Spleen (tissue), 11 donors: Measurements from ENCODE around the gene SFXN3. TPM values are rescaled to one million over a fixed set of nuclear protein-coding genes. Genes with fewer than 3 reads are reported as not detected.

Experiments used
- DNase-seq: peaks from one replicate; pipeline ENCODE4 v3.0.0-alpha.2; 2020
- H3K27ac ChIP-seq, 8 donors: fragments of 200-600 bp; sonication (generic) in 7 of 8; 1 replicate in 4 of 8; 2 replicates in 4 of 8; pipeline versions ENCODE4 v1.5.0 to v1.8.0; 2016 to 2021; ENCODE audit warnings: inconsistent platforms in 4 of 8, mild to moderate bottlenecking in 4 of 8, moderate library complexity in 1 of 8
- H3K27me3 ChIP-seq, 7 donors: fragments of 200-600 bp; sonication (generic) in 6 of 7; replicated peaks in 1 of 7; 1 replicate in 4 of 7; 2 replicates in 3 of 7; pipeline versions ENCODE4 v1.5.0 to v1.8.0; 2016 to 2021; ENCODE audit warnings: inconsistent platforms in 3 of 7, mild to moderate bottlenecking in 1 of 7
- H3K36me3 ChIP-seq, 6 donors: fragments of 200-600 bp; sonication (generic) in 5 of 6; 1 replicate in 4 of 6; 2 replicates in 2 of 6; pipeline versions ENCODE4 v1.5.0 to v1.8.0; 2016 to 2021; ENCODE audit warnings: inconsistent platforms in 2 of 6
- H3K4me1 ChIP-seq, 6 donors: fragments of 200-600 bp; sonication (generic) in 5 of 6; 1 replicate in 3 of 6; 2 replicates in 3 of 6; pipeline versions ENCODE4 v1.5.0 to v1.8.0; 2016 to 2021; ENCODE audit warnings: inconsistent platforms in 3 of 6
- H3K4me3 ChIP-seq, 8 donors: fragments of 200-600 bp; sonication (generic) in 7 of 8; 1 replicate in 4 of 8; 2 replicates in 4 of 8; pipeline versions ENCODE4 v1.5.0 to v1.8.0; 2016 to 2021; ENCODE audit warnings: inconsistent platforms in 4 of 8, mild to moderate bottlenecking in 4 of 8, moderate library complexity in 2 of 8
- H3K9me3 ChIP-seq, 8 donors: fragments of 200-600 bp; sonication (generic) in 7 of 8; 1 replicate in 4 of 8; 2 replicates in 4 of 8; pipeline versions ENCODE4 v1.5.0 to v1.8.0; 2016 to 2021; ENCODE audit warnings: inconsistent platforms in 4 of 8
- POLR2A ChIP-seq, 3 donors: fragments of 450-650 bp; IDR thresholded peaks; one replicate each; pipeline ENCODE4 v1.5.1; 2017; ENCODE audit warnings: antibody characterized with exemption in 3 of 3, mild to moderate bottlenecking in 1 of 3
- POLR2AphosphoS5 ChIP-seq, 3 donors: sonication (generic); formaldehyde crosslinking; IDR thresholded peaks; one replicate each; pipeline ENCODE4 v1.5.1; 2017; ENCODE audit warnings: antibody characterized with exemption in 3 of 3
- WGBS, 5 donors: extraction: QIAGEN DNeasy Blood & Tissue Kit in 3 of 5; methylation state at CpG; one replicate each; pipeline versions ENCODE4 v1.1.5 to v1.1.7; 2013 to 2018; 5-methylcytosine and 5-hydroxymethylcytosine counted together
- intact Hi-C: fragments of 100-400 bp; cut with DNase I; formaldehyde crosslinking; loops from one replicate; pipeline ENCODE4 v1.15.0; 2023; ENCODE audit warnings: low total_unique reads
- polyA plus RNA-seq, 3 donors: library from polyadenylated mRNA; stranded (reverse); fragments of 200-250 nt; gene quantifications; one replicate each; pipeline ENCODE4 v1.2.1, GENCODE V29; 2013
- total RNA-seq, 7 donors: library from RNA; depleted of rRNA in 3 of 7; stranded (reverse); fragments of >200 nt in 3 of 7; fragmentation: NEBNext Ultra II Directional in 4 of 7; extraction: Animal tissue kit (Norgen Biotek cat#: 25700) in 4 of 7; gene quantifications; one replicate each; pipeline versions ENCODE4 v1.1.0 to v1.2.1, GENCODE V29; 2016 to 2021
- TF ChIP-seq, protein P1 (sequence below), 11 experiments: fragments of 200-600 bp in 7 of 11; fragments of 450-650 bp in 4 of 11; sonication (generic) in 4 of 11; IDR thresholded peaks in 8 of 11; conservative IDR thresholded peaks in 3 of 11; 1 replicate in 7 of 11; 2 replicates in 4 of 11; pipeline versions ENCODE4 v1.4.0 to v1.8.0; 2016 to 2021; ENCODE audit warnings: antibody characterized with exemption in 11 of 11, inconsistent platforms in 4 of 11, mild to moderate bottlenecking in 1 of 11
- donor health status: healthy with polysubstance abuse.
- donor health status: DM: no; HTN: no; CAD: no; lungs with moderate emphysema.
- donor health status: DM: no; HTN: no; CAD: no.
- donor health status: Bipolar disorder and iron deficiency.
- donor health status: healthy.
- donor health status: DM: no; HTN: no; CAD: no.
- donor health status: DM: yes; HTN: yes; CAD: no.

SFXN3 gene
- total and polyA plus RNA-seq, 10 donors, result 7.9 to 70.0 (median 38.5) TPM

GRCh38 chr10:101000127-101000914 is 30.7 kb upstream of the SFXN3 start:
- peak overlapping the region; percentile 40 to 91 (median 80) for H3K4me3 ChIP-seq
- H3K27me3 ChIP-seq, result no peaks in the 10 kb centered on the region
- peak overlapping the region; percentile 78 to 99 (median 98) for H3K27ac ChIP-seq
- H3K36me3 ChIP-seq, result peaks cover 0 to 31% (median 17%) of the 10 kb centered on the region in 6 donors
- peak; percentile 82 for DNase-seq
- 13 to 23% (median 15%) methylated on average over 19 of the region's 19 CpGs for WGBS, 5 donors
- intact Hi-C loops, result no loop called here
- no peaks in the 10 kb centered on the region for H3K9me3 ChIP-seq
- TF ChIP-seq POLR2A (IDR thresholded peaks at IDR 0.05), result no peak
- TF ChIP-seq POLR2AphosphoS5 (IDR thresholded peaks at IDR 0.05), result no peak
- TF ChIP-seq, protein P1, sequence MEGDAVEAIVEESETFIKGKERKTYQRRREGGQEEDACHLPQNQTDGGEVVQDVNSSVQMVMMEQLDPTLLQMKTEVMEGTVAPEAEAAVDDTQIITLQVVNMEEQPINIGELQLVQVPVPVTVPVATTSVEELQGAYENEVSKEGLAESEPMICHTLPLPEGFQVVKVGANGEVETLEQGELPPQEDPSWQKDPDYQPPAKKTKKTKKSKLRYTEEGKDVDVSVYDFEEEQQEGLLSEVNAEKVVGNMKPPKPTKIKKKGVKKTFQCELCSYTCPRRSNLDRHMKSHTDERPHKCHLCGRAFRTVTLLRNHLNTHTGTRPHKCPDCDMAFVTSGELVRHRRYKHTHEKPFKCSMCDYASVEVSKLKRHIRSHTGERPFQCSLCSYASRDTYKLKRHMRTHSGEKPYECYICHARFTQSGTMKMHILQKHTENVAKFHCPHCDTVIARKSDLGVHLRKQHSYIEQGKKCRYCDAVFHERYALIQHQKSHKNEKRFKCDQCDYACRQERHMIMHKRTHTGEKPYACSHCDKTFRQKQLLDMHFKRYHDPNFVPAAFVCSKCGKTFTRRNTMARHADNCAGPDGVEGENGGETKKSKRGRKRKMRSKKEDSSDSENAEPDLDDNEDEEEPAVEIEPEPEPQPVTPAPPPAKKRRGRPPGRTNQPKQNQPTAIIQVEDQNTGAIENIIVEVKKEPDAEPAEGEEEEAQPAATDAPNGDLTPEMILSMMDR (IDR thresholded peaks at IDR 0.05 in 8 of 11, conservative IDR thresholded peaks at IDR 0.05 in 3 of 11), result peak in 1 of 11 experiments; percentile 13
- H3K4me1 ChIP-seq, result peaks cover 17 to 89% (median 57%) of the 10 kb centered on the region in 6 donors

GRCh38 chr10:101000915-101001658 is 29.9 kb upstream of the SFXN3 start:
- Histone ChIP-seq H3K9me3 (no peaks in the 10 kb centered on the region), H3K4me1 (peaks cover 17 to 93% (median 57%) of the 10 kb centered on the region in 6 donors), H3K36me3 (peaks cover 0 to 38% (median 23%) of the 10 kb centered on the region in 6 donors), H3K4me3 (peak overlapping the region in 7 of 8 donors; percentile 40 to 91 (median 81)), H3K27ac (peak overlapping the region; percentile 78 to 99 (median 98)), H3K27me3 (no peaks in the 10 kb centered on the region)
- 28 to 49% (median 37%) methylated on average over 12 of the region's 12 CpGs for WGBS, 5 donors
- intact Hi-C loops, result no loop called here
- TF ChIP-seq POLR2A (IDR thresholded peaks at IDR 0.05), result peak in 2 of 3 donors; percentile 45 to 77
- TF ChIP-seq, protein P1 (IDR thresholded peaks at IDR 0.05 in 8 of 11, conservative IDR thresholded peaks at IDR 0.05 in 3 of 11), result no peak
- TF ChIP-seq POLR2AphosphoS5 (IDR thresholded peaks at IDR 0.05), result peak; percentile 80 to 92 (median 91)
- DNase-seq, result peak; percentile 88

DNA sequence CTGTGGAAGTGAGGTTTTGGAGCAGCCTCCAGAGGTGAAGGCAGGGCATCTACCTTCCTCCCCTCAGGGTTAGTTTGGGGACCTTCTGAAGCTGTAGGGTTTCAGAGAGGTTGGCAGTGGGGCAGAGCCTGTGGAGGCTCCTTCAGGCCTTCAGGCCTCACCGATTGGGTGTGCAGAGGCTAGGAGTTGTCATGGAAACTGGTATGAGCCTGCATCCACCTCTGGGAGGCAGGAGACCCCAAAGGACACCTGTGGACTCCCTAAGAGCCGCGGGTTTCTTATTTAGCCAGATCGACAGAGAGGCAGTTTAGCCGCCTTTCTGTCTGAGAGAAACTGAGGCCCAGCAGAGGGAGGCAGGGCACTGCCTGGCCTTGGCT is 29.4 kb upstream of the SFXN3 start:
- peaks cover 12 to 92% (median 52%) of the 10 kb centered on the region in 6 donors for H3K4me1 ChIP-seq
- no peak for DNase-seq
- H3K36me3 ChIP-seq, result peaks cover 0 to 44% (median 27%) of the 10 kb centered on the region in 6 donors
- intact Hi-C loops, result no loop called here
- H3K4me3 ChIP-seq, result peak overlapping the region in 3 of 8 donors; percentile 4 to 81 (median 81)
- WGBS, 5 donors, result 33 to 72% (median 67%) methylated on average over 1 to 5 of the region's 5 CpGs
- TF ChIP-seq POLR2AphosphoS5 (IDR thresholded peaks at IDR 0.05) (no peak), POLR2A (IDR thresholded peaks at IDR 0.05) (no peak)
- TF ChIP-seq, protein P1 (IDR thresholded peaks at IDR 0.05 in 8 of 11, conservative IDR thresholded peaks at IDR 0.05 in 3 of 11), result no peak
- H3K27ac ChIP-seq, result peak overlapping the region; percentile 58 to 99 (median 98)
- H3K27me3 ChIP-seq, result no peaks in the 10 kb centered on the region
- no peaks in the 10 kb centered on the region for H3K9me3 ChIP-seq
